HG03442 (cell line): Measurements from ENCODE around the gene DHCR7.
"Not testable (repeated sequence)": the region's sequence is repeated elsewhere in the genome, so short reads cannot be mapped to it uniquely, and the experiment has no call there.

Experiments used
- ATAC-seq: cut with Tn5 transposase; IDR thresholded peaks from one replicate; pipeline ENCODE4 v1.9.1; 2021; ENCODE audit warnings: mild to moderate bottlenecking, moderate library complexity; ENCODE audit not compliant: unreplicated experiment

Gene DHCR7

GRCh38 chr11:71442123-71442522, 6.1 kb downstream of the DHCR7 start:
- no peak for ATAC-seq

- ATAC-seq, result no peak
Observed at GRCh38 chr11:71441251-71441650, 6.9 kb downstream of the DHCR7 start.

GRCh38 chr11:71440021-71440755, 8.0 kb downstream of the DHCR7 start:
- no peak for ATAC-seq

- ATAC-seq, result no peak
Observed at GRCh38 chr11:71438650-71439049, 9.5 kb downstream of the DHCR7 start.

GRCh38 chr11:71437879-71438278, 10.3 kb downstream of the DHCR7 start:
- no peak for ATAC-seq

GRCh38 chr11:71437399-71437798, 10.8 kb downstream of the DHCR7 start:
- no peak for ATAC-seq

GRCh38 chr11:71436861-71437260, 11.3 kb downstream of the DHCR7 start:
- ATAC-seq, result no peak

GRCh38 chr11:71435278-71435951, 12.8 kb downstream of the DHCR7 start:
- ATAC-seq, result no peak

GRCh38 chr11:71434576-71435130, 13.5 kb downstream of the DHCR7 start:
- no peak for ATAC-seq

- ATAC-seq, result no peak
Observed at GRCh38 chr11:71433648-71434450, 14.3 kb downstream of the DHCR7 start.

- no peak for ATAC-seq
Observed at GRCh38 chr11:71432761-71433647, 15.2 kb downstream of the DHCR7 start.

- no peak for ATAC-seq
Observed at GRCh38 chr11:71431271-71431670, 16.9 kb downstream of the DHCR7 start.

- ATAC-seq, result no peak
Observed at GRCh38 chr11:71430166-71430565, 18.0 kb downstream of the DHCR7 start.

GRCh38 chr11:71429701-71430100, 18.5 kb downstream of the DHCR7 start:
- no peak for ATAC-seq

GRCh38 chr11:71428861-71429435, 19.2 kb downstream of the DHCR7 start:
- no peak for ATAC-seq

- ATAC-seq, result no peak
Observed at GRCh38 chr11:71426413-71426812, 21.8 kb downstream of the DHCR7 start.

- ATAC-seq, result no peak
Observed at GRCh38 chr11:71425860-71426259, 22.3 kb downstream of the DHCR7 start.

GRCh38 chr11:71425409-71425808, 22.8 kb downstream of the DHCR7 start:
- ATAC-seq, result no peak

- no peak for ATAC-seq
Observed at GRCh38 chr11:71423181-71423790, 24.9 kb downstream of the DHCR7 start.

- not testable (repeated sequence) for ATAC-seq
Observed at GRCh38 chr11:71422318-71422717, 25.9 kb downstream of the DHCR7 start.
